Stimulated activated CD4-positive, alpha-beta T cell treated with anti-CD3 and anti-CD28 coated beads, TNF-alpha, amount 100 ng/mL, for 1 hour (primary cell): ENCODE data around the gene RANBP17.
"Not testable (repeated sequence)": the region's sequence is repeated elsewhere in the genome, so short reads cannot be mapped to it uniquely, and the experiment has no call there.

Experiments used
- DNase-seq, 3 donors: peaks; one replicate each; pipeline ENCODE4 v3.0.0-alpha.2; 2020; ENCODE audit warnings: low read depth in 3 of 3, low spot score in 1 of 3

RANBP17 gene

DNA sequence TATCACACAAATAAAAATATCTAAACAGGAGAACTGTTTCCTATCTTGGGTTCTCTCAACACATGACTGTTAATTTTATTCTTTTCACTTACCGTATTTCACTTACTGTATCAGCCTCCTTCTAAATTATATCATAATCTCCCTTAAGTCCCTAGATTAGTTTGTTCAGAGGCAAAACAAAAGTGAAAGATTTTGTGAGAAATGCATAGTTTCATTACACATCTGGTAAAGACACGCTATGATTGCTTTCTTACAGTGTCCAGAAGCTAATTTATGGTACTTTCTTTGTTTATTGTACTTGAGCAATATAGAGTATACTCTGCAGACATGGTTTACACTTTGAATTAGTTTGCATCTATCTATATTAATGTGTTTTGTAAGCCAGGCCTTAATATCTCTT, 287.5 kb downstream of the RANBP17 start:
- DNase-seq: no peak

DNA sequence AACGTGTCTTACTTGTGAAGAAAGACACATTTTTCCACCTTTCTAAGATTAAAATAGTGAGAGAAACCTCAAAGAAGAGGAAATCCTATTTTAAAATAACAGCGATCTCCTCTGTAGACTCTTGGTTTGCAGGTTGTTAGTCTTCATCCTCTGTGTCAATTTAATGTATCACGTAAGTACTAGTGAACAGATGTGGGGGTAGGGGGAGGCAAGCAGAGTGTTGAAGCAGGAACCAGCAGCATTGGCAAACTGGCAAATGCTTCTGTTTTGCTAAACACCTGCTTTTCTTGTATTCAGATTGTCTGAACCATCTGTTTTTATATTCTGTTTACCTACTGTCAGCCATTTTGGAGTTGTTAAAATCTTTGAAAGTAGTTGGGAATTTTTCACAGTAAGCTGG, 288.0 kb downstream of the RANBP17 start:
- DNase-seq: no peak

DNA sequence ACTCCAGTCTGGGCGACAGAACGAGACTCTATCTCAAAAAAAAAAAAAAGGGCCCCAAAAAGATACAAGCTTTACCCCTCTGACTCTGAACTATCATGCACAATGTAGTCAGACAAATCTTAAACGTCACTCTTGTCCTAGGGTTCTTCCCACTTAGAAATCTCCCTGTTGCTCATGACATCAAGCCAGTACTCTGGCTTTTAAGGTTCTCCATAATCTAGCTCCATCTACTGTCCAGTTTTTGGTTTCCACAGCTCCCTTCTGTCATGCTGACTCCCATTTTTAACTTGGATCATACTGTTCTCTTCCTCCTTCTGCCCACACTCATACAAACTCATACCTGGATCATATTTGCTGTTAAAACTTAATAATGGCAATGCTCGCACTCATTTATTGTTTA, 290.6 kb downstream of the RANBP17 start:
- DNase-seq: no peak

DNA sequence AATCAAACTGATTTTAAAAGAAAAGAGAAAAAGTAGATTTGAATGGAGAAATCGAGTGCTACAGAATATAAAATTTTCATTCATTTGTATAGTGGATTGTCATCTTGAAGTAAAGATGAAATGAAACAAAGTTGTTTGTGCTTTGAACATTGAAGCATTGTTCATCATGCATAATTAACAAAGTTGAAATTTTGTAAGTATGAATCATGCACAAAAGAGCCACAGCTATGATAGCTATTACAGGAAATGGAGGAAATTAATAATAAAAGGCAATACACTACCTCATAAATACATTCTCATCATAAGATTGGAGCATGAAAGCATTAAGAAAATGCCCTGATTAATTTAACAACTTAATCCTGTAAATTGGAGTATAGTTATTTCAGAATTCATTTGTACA, 293.8 kb downstream of the RANBP17 start:
- no peak for DNase-seq

DNA sequence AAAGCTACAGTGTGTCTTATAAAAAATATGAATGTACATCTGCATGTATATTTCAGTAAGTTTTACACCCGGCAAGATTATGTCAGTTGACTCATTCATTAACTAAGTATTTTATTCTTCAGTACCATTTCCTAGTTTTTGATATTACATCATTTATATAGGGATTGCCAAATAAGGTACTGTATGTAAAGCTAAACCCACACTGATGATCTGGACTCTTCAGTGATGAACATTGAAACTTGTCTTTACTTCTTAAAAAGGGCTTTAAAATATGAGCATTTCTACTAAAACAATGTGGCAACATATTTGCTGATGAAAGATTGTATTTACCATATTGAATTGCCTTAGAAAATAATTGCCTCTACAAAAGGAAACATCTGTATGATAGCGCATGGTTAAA, 295.5 kb downstream of the RANBP17 start:
- DNase-seq: no peak

DNA sequence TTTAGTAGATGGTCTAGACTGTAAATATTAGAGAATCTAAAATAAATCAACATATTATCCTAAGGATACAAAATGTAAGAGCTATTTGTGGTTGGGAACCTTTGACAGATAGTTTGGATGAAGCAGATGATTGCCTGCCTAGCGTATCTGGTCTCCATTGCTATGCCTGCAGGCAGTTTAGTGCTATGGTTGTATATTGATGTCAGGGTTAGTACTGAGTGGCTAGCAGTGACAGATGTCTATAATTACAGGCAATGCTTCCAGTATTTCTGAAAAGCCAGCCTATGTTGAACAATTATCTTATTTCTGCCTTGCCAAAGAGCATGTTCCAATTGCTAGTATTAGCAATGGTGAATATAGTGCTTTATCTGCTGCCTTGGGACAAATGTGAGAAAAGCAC, 296.0 kb downstream of the RANBP17 start:
- no peak for DNase-seq

DNA sequence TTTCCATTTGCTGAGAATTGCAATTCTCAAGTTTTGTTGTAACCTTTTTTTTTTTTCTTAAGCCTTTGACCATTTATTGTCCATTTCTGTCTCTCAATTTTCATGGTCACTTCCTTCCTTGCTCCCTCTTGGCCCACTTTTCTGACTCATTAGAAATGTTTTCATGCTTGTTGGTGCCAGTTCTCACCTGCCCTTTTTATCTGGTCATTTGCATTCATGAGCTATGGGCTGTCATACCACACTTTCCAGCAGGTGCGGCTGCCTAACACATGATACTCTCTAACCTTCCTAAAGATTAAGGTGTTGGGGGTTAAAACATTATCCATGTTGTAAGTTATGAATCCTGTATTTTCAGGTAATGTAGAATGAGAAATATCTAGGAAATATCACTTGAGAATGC, 296.8 kb downstream of the RANBP17 start:
- DNase-seq: no peak

DNA sequence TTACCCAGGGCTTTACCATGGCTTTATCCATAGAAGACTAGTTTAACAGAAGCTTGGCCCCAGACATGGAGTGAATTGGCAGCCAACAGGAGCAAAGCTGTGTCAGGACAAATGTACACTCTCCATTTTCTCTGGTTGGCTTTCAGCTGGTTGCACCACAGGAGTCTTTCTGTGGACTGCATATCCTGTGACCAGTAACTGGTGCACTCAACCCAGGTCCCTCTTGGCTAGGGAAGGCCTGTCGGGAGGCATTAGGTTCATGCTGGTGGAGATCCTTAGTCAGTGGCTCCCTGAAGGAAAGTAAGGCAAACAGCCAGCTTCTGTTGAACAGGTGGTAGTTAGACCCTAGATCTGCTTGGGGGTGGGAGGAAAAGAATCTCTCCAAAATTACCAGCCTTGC, 300.3 kb downstream of the RANBP17 start:
- no peak for DNase-seq

DNA sequence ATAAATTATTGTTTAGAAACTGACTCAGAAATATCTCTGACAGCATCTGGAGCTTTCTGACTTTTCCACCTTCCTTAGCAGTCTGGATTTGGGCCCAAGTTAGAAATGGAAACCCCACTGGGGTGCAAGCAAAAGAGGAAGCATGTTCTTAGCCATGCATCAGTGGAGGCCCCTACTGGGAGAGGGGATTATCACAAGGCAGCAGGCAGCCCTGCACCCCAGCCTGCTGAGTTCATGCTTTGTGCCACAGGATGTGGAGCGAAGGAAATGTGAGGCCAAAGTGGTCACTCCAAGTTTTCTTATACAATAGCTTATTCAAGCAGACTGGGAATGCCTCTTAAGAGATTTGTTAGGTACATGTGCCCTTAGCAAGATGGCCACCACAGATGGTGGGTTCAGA, 300.8 kb downstream of the RANBP17 start:
- DNase-seq: no peak

DNA sequence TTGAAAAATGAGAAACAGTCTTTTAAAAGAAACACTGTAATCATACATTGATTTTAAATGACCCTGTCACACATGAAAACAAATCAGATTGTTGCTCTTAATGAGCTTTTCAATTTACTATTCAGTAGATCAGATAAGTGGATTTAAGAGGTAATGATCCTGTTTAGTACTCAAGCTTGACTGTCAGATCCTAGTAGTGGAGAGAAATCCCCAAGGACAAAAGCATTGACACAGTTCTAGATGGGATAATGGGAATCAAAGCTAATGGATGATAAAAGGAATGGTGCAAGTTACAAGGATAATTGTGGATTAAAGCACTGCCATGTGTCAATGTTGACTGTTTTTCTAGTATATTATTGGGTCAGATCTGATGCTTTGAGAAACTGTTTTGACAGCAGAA, 304.9 kb downstream of the RANBP17 start:
- DNase-seq: no peak

DNA sequence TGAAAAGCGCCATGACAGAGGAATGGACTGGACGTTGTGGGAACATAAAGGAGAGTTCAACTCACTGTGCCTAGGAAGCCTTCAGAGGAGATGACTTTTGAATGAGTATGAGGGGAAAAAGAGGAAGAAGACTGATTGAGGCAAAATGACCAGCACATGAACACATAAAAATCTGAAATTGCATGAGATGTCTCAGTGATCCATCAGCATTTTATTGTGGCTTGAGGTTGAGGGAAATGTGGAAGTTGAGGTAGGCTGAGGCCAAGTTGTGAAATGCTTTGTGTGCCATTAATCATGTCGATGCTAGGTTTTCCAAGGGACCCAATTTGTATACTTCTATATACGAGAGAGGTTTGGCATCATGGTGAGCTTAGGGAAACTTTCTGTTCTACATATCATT, 306.4 kb downstream of the RANBP17 start:
- DNase-seq: no peak

DNA sequence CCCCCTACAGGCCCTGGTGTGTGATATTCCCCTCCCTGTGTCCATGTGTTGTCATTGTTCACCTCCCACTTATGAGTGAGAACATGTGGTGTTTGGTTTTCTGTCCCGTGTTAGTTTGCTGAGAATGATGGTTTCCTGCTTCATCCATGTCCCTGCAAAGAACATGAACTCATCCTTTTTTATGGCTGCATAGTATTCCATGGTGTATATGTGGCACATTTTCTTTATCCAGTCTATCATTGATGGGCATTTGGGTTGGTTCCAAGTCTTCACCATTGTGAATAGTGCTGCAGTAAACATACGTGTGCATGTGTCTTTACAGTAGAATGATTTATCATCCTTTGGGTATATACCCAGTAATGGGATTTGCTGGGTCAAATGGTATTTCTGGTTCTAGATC, 313.1 kb downstream of the RANBP17 start:
- not testable (repeated sequence) for DNase-seq

DNA sequence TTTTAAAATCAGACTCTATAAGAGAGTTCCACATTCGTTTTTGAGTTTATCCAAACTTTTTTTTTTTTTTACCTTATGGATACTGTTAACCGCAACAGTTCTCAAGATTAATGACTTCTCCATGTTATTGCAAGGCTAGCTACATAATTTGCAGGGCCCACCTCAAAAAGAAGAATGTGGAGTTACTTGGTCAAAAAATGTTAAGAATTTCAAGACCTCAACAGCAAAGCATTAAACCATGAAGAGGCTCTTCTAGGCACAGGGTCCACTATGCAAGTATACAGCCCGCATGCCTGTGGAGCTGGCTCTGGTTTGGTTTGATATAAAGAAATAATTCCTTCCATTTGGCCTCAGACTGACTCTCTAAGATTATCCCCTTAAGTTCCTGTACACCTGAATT, 313.9 kb downstream of the RANBP17 start:
- no peak for DNase-seq

DNA sequence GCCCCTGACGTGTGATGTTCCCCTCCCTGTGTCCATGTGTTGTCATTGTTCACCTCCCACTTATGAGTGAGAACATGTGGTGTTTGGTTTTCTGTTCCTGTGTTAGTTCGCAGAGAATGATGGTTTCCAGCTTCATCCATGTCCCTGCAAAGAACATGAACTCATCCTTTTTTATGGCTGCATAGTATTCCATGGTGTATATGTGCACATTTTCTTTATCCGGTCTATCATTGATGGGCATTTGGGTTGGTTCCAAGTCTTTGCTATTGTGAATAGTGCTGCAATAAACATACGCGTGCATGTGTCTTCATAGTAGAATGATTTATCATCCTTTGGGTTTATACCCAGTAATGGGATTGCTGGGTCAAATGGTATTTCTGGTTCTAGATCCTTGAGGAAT, 316.4 kb downstream of the RANBP17 start:
- DNase-seq: not testable (repeated sequence)

DNA sequence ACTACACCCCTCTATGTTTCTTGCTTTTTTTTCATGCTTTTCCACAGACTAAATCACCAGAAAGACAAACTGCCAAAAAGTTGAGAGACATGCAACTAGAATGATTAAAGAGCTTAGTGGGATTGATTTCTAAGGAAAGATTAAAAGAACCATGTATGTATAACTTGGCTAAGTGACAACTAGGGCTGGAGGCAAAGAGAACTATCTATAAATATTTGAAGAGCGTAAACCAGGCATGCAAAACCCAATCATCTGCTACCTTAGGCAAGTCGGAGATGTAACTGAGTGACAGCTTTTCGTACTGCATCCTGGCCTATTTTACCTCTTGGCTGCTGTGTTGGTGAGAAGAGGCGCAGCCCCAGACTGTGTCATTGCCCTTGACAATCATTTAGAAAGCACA, 326.2 kb downstream of the RANBP17 start:
- no peak for DNase-seq

DNA sequence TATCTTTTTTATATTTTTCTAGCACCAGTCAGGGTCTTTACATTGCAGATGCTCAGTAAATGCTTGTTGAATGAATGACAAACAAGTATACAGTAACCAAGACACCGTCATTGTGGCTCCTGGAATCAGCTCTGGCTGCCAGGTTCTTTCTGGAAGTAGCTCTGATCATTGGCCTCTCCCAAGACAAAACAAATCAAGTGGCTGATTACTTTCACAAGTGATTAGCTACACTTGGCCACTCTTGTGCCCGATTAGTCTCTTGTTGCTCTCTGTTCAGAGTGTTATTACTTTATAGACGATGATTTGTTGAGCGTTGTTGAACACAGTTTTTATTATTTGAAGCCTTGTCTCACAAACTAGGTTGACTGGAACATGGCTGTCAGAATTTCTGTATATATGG, 327.6 kb downstream of the RANBP17 start:
- DNase-seq: no peak

DNA sequence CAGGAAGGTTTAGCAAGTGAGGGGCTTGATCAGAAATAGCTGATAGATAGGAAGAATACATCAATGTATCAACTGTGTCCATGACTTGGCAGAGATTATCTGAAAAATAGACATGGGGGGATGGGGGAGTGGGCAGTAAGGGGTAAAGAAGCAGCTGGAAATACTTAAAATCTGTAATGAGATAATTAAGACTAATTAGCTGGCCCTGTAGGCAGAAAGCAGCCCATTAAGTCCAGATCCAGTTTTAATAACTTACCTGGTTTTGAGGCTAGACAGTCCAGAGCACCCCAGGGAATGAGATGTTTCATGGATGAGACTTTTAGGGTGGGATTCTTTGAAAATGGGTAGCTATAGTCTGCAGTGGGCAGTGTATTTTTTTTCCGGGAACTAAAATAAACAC, 330.3 kb downstream of the RANBP17 start:
- no peak for DNase-seq

DNA sequence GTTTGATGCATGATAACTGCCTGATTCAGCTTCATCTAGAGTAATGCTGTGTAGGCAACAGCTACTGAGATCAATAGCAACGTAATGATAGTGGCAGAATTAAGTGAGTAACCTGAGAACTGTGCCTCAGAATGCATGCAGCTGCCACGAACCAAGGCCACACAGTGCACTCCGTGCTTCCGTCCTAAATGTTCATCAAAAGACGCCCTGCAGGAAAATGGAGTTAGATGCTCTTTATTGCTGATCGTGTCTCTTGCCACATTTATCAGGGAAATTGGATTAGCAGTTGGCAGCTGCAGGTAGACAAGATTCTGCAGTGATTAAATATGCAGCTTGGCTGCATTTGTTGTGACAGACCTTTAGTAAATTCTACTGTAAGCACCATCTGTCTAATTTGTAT, 339.5 kb downstream of the RANBP17 start:
- no peak for DNase-seq

DNA sequence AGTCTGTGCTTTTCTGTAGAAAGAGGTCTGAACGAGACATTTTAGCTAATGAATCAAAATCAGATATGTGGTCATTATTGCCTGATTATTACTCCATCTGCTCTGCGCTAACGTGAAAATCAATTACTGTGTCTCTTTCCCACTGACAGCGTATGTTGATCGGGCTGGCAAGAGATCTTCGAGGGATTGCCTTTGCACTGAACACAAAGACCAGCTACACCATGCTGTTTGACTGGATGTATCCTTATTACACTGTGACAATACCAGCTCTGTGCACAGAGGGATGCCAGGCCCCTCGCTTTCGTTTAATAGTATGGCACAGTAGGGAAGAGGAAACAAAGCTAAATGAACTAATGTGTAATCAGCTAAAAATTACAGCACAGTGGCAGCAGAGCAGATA, 343.6 kb downstream of the RANBP17 start:
- DNase-seq: no peak

DNA sequence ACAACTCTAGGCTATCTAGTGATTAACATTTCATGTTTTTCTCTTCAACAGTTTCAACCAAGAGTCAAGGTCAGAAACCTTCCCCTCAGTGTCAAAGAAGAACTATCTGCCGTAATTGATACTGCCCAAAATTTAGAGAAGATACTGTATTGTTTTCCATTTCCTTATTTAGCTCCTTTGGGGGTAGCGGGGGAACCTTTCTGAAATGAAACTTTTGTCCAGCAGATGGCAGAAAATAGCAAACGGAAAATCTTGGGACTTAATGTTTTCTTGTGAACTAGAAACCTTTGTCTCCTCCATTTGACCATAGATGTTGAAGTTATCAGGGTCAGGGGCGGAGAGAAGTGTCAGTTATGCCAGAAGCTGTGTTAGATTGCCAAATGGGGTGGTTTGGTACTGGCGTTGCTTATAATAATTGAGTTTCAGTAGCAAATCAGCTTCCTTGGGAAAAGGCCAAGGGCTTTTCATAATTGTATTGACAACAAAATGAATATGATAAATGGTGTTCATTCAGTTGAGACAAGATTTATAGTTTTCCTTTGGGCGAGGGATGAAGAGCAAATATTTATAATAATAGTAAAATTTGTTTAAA, 345.5 kb downstream of the RANBP17 start:
- DNase-seq: no peak

DNA sequence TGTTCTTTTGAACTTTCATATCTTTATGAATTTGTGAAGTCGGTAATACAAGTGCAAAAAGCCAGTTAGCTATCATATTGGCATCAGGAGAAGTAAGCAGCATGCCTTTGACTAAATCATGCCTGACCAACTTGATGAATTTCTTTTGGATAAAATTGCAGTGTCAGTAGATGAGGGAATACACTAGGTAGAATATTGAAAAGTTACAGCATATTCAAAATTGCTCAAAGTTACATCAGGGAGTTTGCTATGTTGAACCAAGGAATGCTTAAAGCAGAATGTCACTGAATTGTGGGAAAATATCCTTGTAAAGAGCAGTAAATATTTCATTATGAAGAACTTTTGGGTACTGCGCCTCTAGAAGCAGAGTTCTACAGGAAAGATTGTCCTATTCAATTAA, 360.1 kb downstream of the RANBP17 start:
- no peak for DNase-seq

DNA sequence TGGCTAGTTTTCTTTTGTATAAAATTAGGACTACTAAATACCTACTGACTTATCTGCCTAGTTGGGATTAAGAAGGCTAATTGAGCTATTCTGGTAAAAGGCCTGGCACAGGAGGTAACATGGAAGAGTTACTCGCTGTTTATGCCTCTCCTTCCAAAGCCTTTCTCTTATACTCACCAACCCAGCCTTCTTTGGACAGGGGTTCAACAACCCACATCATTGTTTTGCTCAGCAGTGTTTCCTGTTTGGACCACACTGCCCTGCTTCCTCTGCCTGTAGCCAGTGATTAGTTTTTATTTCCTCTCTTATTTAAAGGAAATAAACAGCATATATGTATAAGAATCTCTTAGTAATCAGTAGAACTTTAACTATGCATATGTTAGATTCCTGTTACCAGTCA, 362.1 kb downstream of the RANBP17 start:
- DNase-seq: no peak

DNA sequence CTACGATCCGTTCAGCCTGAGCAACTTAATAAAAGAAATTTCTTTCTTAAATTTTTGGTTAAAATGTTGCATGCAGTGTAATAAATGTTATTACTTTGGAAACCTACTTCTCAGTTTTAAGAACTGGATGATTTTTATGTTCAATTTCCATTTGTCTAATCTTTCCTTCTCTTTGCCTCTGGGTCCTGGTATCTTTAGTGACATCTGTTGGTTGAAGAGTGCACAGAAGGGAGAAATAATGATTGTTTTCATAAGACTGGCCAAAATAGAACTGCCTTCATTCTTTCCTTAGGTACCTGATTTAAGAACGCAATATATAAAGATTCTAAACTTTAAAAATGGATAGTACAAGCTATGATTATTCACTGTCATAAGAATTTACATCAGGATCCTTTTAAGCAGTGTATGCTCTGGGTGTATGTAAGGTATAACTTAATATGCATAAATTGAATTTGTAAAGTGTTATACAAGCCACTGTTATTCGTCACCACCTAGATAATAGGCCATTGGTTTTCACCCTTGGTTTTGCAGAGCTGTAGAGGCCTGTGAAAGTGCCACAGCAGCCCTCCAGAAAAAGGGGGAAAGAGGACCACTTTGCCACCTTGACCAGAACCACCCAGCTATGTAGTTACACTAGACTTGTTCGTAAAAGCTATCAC, 364.4 kb downstream of the RANBP17 start:
- DNase-seq: no peak
